HepG2 (cell line): ENCODE data around the gene KLF17.

ENCODE experiments used
- CREB1 ChIP-seq, 2 experiments: fragments of 450-650 bp in 1 of 2; IDR thresholded peaks; 2 replicates each; pipeline ENCODE4 v1.6.1; 2016 to 2017; ENCODE audit warnings: control low read depth in 1 of 2, mild to moderate bottlenecking in 1 of 2, missing compliant biosample characterization in 1 of 2, missing genetic modification characterization in 1 of 2
- ZNF619 ChIP-seq: sonication (generic); formaldehyde crosslinking; IDR thresholded peaks from 2 replicates; pipeline ENCODE4 v1.4.0; 2020; ENCODE audit warnings: mild to moderate bottlenecking, missing genetic modification reagents
- TF ChIP-seq, protein P1 (sequence below): sonication (generic); formaldehyde crosslinking; IDR thresholded peaks from 2 replicates; pipeline ENCODE4 v1.8.0; 2022; ENCODE audit warnings: mild to moderate bottlenecking, missing genetic modification reagents, borderline replicate concordance

DNA sequence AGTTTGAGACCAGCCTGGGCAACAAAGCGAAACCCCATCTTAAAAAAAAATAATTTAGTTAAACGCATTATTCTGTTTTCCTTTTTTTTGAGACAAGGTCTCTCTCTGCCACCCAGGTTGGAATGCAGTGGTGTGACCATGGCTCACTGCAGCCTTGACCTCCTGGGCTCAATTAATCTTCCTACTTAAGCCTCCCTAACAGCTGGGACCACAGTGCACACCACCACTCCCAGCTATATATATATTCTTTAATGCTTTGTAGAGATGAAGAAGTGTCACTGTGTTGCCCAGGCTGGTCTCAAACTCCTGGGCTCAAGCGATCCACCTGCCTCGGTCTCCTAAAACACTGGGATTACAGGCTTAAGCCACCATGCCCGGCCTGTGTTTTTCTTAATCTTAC is 7.7 kb upstream of the KLF17 start:
- TF ChIP-seq CREB1 (IDR thresholded peaks at IDR 0.05) (no peak), CREB1 (CRISPR knock-in tag; IDR thresholded peaks at IDR 0.05) (no peak), ZNF619 (no peak)
- TF ChIP-seq, protein P1, sequence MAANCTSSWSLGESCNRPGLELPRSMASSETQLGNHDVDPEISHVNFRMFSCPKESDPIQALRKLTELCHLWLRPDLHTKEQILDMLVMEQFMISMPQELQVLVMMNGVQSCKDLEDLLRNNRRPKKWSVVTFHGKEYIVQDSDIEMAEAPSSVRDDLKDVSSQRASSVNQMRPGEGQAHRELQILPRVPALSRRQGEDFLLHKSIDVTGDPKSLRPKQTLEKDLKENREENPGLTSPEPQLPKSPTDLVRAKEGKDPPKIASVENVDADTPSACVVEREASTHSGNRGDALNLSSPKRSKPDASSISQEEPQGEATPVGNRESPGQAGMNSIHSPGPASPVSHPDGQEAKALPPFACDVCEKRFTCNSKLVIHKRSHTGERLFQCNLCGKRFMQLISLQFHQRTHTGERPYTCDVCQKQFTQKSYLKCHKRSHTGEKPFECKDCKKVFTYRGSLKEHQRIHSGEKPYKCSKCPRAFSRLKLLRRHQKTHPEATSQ (CRISPR knock-in tag), result no peak
